ENCODE results near the gene CA11. TPM values are rescaled to one million over a fixed set of nuclear protein-coding genes. Genes with fewer than 3 reads are reported as not detected.

Gene CA11
- total and polyA plus RNA-seq, 2 experiments from 2014 or later = 8.8 to 29.7 TPM

DNA sequence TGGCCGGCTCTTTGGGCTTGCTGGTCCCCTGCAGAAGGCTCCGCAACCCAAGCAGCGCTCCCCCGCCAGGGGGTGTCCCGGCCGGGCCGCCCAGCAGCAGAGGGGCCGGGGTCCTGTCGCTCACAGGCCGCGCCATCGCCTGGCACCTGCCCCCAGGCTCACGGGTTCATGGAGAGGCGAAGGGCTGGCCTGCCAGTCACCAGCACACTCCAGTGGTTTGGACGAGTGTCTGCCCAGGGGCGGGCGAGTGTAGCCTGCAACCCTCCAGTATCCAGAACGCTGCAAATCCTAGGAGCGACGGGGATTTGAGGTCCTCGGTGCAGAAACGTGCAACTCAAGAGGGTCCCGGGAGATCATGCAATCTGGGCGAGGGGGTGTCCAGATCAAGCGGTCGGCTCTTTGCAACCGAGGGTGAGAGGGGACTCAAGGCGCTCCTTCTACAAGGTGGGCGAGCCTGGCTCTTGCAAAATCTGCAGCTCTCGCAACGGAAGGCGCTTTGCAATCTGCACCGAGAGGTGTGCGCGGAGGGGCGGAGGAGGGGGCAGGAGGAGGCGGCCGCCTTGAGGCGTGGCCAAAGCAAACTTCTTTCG is 9.0 kb downstream of the CA11 start, which contains the start of gene DBP:
Gene DBP (minus strand): TSS at position 521 of the 590 bp plus-strand sequence. CDS start 385 bp downstream, at position 136.
- peak; percentile 63 for DNase-seq (ENCODE audit: low spot score)
- H3K9me2 ChIP-seq (ENCODE audit: insufficient read depth) = no peaks in the 10 kb centered on the region
- peaks cover 31% of the 10 kb centered on the region for H3F3A ChIP-seq (replicated peaks; ENCODE audit: low read depth)
- peaks cover 21% of the 10 kb centered on the region for H3K27me3 Mint-ChIP-seq (ENCODE audit: insufficient read depth, low read depth, poor library complexity)
- H3K4me1 Mint-ChIP-seq = peaks cover 36% of the 10 kb centered on the region
- peak within 1 kb of the TSS; percentile 88 for H2AFZ ChIP-seq
- peaks cover 30% of the 10 kb centered on the region for H3K36me3 Mint-ChIP-seq (ENCODE audit: low read depth)
- H4K20me1 ChIP-seq (replicated peaks; ENCODE audit: insufficient read depth) = no peaks in the 10 kb centered on the region
- peak within 1 kb of the TSS; percentile 96 for H3K4me2 ChIP-seq
- peak within 1 kb of the TSS; percentile 81 for H3K4me3 Mint-ChIP-seq
- peaks cover 21% of the 10 kb centered on the region for H3K27me3 ChIP-seq (ENCODE audit: insufficient read depth)
- H3K36me3 ChIP-seq (ENCODE audit: insufficient read depth) = no peaks in the 10 kb centered on the region
- H3K9me3 Mint-ChIP-seq = no peaks in the 10 kb centered on the region
- ATAC-seq = peak; percentile 3
- peak within 1 kb of the TSS; percentile 98 for H3K27ac ChIP-seq (ENCODE audit: low read depth)
- TF ChIP-seq, protein P1, sequence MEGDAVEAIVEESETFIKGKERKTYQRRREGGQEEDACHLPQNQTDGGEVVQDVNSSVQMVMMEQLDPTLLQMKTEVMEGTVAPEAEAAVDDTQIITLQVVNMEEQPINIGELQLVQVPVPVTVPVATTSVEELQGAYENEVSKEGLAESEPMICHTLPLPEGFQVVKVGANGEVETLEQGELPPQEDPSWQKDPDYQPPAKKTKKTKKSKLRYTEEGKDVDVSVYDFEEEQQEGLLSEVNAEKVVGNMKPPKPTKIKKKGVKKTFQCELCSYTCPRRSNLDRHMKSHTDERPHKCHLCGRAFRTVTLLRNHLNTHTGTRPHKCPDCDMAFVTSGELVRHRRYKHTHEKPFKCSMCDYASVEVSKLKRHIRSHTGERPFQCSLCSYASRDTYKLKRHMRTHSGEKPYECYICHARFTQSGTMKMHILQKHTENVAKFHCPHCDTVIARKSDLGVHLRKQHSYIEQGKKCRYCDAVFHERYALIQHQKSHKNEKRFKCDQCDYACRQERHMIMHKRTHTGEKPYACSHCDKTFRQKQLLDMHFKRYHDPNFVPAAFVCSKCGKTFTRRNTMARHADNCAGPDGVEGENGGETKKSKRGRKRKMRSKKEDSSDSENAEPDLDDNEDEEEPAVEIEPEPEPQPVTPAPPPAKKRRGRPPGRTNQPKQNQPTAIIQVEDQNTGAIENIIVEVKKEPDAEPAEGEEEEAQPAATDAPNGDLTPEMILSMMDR (conservative IDR thresholded peaks at IDR 0.05; ENCODE audit: low read depth in 2 of 2) = peak in 1 of 2 experiments; percentile 21; a peak in 1 of 4 replicates
- TF ChIP-seq, protein P2, sequence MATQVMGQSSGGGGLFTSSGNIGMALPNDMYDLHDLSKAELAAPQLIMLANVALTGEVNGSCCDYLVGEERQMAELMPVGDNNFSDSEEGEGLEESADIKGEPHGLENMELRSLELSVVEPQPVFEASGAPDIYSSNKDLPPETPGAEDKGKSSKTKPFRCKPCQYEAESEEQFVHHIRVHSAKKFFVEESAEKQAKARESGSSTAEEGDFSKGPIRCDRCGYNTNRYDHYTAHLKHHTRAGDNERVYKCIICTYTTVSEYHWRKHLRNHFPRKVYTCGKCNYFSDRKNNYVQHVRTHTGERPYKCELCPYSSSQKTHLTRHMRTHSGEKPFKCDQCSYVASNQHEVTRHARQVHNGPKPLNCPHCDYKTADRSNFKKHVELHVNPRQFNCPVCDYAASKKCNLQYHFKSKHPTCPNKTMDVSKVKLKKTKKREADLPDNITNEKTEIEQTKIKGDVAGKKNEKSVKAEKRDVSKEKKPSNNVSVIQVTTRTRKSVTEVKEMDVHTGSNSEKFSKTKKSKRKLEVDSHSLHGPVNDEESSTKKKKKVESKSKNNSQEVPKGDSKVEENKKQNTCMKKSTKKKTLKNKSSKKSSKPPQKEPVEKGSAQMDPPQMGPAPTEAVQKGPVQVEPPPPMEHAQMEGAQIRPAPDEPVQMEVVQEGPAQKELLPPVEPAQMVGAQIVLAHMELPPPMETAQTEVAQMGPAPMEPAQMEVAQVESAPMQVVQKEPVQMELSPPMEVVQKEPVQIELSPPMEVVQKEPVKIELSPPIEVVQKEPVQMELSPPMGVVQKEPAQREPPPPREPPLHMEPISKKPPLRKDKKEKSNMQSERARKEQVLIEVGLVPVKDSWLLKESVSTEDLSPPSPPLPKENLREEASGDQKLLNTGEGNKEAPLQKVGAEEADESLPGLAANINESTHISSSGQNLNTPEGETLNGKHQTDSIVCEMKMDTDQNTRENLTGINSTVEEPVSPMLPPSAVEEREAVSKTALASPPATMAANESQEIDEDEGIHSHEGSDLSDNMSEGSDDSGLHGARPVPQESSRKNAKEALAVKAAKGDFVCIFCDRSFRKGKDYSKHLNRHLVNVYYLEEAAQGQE (IDR thresholded peaks at IDR 0.05; ENCODE audit: unreplicated experiment) = no peak
- no peaks in the 10 kb centered on the region for H3K79me2 ChIP-seq (replicated peaks; ENCODE audit: insufficient read depth)
- peak within 1 kb of the TSS; percentile 97 for H3K27ac Mint-ChIP-seq
- peaks cover 33% of the 10 kb centered on the region for H3K4me1 ChIP-seq (ENCODE audit: insufficient read depth)
- peak within 1 kb of the TSS; percentile 75 for H3K4me3 ChIP-seq

DNA sequence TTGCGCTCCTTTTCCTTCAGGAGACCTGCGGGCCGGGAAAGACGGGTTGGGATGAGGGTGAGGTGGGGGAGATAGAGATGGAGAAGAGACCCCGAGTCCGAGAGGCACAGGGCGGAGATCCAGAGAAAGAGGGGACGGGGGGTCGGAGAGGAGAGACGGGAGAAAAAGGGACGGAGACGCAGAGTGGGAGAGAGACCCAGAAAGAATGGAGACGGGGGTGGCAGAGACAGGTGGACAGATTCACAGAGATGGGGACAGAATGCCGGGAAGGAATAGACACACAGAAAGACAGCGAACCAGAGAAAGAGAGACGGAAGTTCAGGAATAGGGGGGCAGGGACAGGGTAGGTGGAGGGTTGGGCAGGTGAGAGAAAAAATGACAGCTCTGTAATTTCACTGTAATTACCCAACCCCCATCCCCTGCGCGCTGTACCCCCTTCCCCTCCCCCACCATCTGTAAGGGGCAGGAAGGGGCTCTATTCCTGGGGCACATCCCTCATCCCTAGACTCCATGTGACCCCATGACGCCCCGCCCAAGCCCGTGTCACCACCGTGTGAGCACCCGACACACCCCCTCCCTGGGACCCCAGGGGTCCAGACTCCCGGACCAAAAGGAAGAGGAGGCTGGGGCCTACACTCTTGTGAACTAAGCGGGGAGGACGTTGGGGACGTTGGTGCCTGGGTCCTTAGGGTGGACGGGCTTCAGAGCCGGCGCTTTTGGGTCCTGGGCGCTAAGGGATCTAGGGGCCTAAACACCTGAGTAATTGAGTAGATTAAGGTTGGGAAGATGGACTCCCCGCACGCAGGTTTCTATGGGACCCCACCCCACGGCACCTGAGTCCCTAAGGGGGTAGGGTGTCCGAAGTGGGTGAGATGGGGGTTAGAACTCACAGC is 9.8 kb downstream of the CA11 start:
- peaks cover 25% of the 10 kb centered on the region for H3K27me3 Mint-ChIP-seq (ENCODE audit: insufficient read depth, low read depth, poor library complexity)
- Histone ChIP-seq H2AFZ (no peak overlapping the region; the same call in 1 of the 2 replicates), H4K20me1 (replicated peaks; ENCODE audit: insufficient read depth) (no peaks in the 10 kb centered on the region), H3K4me2 (peak overlapping the region; percentile 96), H3K4me3 (peak overlapping the region; percentile 75), H3K27ac (ENCODE audit: low read depth) (no peak overlapping the region), H3F3A (replicated peaks; ENCODE audit: low read depth) (peaks cover 37% of the 10 kb centered on the region), H3K9me2 (ENCODE audit: insufficient read depth) (no peaks in the 10 kb centered on the region), H3K27me3 (ENCODE audit: insufficient read depth) (peaks cover 19% of the 10 kb centered on the region), H3K4me1 (ENCODE audit: insufficient read depth) (peaks cover 38% of the 10 kb centered on the region), H3K36me3 (ENCODE audit: insufficient read depth) (no peaks in the 10 kb centered on the region), H3K79me2 (replicated peaks; ENCODE audit: insufficient read depth) (no peaks in the 10 kb centered on the region)
- peaks cover 25% of the 10 kb centered on the region for H3K36me3 Mint-ChIP-seq (ENCODE audit: low read depth)
- H3K27ac Mint-ChIP-seq = peak overlapping the region; percentile 14; the same call in 1 of the 2 replicates
- H3K4me1 Mint-ChIP-seq = peaks cover 36% of the 10 kb centered on the region
- no peaks in the 10 kb centered on the region for H3K9me3 Mint-ChIP-seq
- DNase-seq (ENCODE audit: low spot score) = peak; percentile 48
- peak overlapping the region; percentile 81 for H3K4me3 Mint-ChIP-seq
- ATAC-seq = no peak
- TF ChIP-seq, protein P2 (IDR thresholded peaks at IDR 0.05; ENCODE audit: unreplicated experiment) = no peak
- TF ChIP-seq, protein P1 (conservative IDR thresholded peaks at IDR 0.05; ENCODE audit: low read depth in 2 of 2) = no peak
- TF ChIP-seq NANOG (IDR thresholded peaks at IDR 0.05; ENCODE audit: borderline replicate concordance) (no peak), STAT1 (IDR thresholded peaks at IDR 0.05; ENCODE audit: unreplicated experiment) (no peak), ZNF331 (CRISPR knock-in tag; IDR thresholded peaks at IDR 0.05; ENCODE audit: low read depth) (no peak), EZH2phosphoT487 (IDR thresholded peaks at IDR 0.05; ENCODE audit: unreplicated experiment) (no peak), EZH2 (IDR thresholded peaks at IDR 0.05; ENCODE audit: low read depth, unreplicated experiment) (no peak), JUNB (IDR thresholded peaks at IDR 0.05; ENCODE audit: unreplicated experiment) (no peak)

All from GM23338 (cell line).